NCI-H526 (cell line): ENCODE data around the gene PLEKHG4B.
"Not testable (repeated sequence)": the region's sequence is repeated elsewhere in the genome, so short reads cannot be mapped to it uniquely, and the experiment has no call there.

Experiments
- DNase-seq, 2 experiments: peaks; one replicate each; lab custom pipeline; 2025; lab: John Stamatoyannopoulos, UW

Gene PLEKHG4B

GRCh38 chr5:199950-200645 lies 108.1 kb downstream of the PLEKHG4B start:
- DNase-seq = no peak

GRCh38 chr5:200985-201384 lies 109.0 kb downstream of the PLEKHG4B start:
- peak; percentile 22 to 39 for DNase-seq

- DNase-seq = peak in 1 of 2 experiments; percentile 56
Observed at GRCh38 chr5:201672-202071, 109.7 kb downstream of the PLEKHG4B start.

GRCh38 chr5:203246-203930 lies 111.4 kb downstream of the PLEKHG4B start:
- DNase-seq = no peak

DNA sequence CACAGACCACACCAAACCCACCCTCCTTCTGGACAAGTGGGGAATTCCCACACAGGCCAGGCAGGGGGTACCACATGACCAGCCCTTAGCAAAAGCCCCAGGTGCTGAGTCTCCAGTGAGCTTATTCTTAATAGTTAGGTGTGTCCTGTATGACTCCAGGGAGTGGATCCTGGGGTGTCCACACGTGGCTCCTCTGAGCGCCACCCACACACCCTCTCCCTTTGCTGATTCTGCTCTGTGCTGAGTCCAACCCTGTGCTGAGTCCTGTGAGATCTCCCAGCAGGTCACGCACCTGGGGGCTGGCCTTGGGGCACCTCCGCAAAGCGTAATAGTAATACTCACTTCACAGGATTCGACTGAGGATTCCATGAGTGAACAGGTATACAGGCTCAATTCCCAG lies 112.0 kb downstream of the PLEKHG4B start:
- no peak for DNase-seq

GRCh38 chr5:204462-204861 lies 112.5 kb downstream of the PLEKHG4B start:
- no peak for DNase-seq

DNA sequence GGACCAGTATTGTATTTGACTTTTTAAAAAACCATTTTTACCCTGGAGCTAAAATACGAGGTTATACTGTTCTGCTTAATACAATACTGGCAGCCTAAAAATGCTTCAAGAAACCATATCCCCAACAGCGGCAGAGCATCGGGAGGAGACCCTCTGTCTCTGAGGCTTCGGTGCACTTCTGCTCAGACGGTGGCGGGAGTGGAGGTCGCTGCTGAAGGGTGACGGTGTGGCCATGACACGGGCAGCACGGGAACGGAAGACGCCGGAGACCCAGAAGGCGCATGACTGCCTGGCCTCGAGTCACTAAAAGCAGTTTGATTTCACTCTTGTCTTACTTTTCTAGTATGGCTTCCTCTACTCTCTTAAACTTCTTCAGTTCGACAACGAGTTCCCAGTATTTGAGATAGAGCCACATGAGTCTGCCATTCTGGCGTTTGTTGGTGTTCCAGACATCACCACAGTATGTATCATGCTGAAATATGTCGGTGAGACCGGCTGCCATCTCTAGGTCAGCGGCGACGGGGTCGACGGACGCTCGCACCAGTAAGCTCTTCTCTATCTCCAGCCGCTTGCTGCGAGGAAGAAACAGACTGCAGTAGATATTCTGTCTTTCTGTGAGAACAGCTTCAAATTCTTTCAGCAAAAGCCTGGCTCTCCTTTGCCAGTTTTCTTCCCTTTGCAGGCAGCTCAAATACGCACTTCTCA lies 113.2 kb downstream of the PLEKHG4B start:
- DNase-seq = no peak

- DNase-seq = no peak
Observed at GRCh38 chr5:206406-206805, 114.4 kb downstream of the PLEKHG4B start.

DNA sequence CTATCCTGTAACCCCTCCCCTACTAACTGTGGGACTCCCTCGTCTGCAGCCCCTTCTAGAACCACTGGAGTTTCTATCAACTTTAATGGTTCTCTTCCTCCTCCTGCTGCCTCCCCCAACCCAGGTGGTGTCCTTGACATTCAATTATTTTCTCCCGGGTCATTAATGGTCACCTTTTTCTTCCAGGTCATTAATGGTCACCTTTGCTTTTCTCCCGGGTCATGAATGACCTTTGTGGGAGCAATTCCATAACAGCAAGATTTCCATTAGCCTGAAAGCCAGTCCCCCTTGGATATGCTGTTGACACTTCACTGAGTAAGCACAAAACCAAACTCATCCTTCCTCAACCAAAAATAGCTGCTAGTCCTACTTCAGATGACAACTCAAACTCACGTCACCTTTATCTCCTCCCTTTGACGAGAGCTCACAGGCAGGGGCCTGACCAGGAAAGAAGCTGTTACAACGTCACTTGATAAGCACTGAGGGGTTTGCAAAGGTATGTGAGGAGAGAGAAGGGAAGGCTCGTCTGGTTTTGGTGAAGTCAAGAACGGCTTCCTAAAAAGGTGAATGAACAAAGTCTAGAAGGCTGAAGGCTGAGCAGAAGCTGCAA lies 115.1 kb downstream of the PLEKHG4B start:
- no peak for DNase-seq

DNA sequence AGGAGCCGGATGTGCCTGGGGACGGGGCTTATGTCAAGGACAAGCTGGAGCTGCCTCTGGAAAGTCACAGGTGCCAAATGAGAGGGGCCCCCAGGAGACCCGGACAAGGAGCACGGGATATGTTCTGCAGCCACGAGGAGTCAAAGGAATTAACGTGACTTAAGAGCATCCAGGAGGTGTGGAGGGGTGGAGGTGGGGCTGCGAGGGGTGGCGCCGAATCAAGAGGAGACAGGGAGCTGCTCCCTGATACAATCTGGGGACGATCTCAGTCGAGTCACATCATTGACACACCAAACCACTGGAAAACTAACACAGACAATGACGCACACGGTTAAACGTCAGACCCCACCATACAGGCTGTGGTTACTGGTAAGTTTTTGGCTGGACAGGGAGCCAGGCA lies 115.6 kb downstream of the PLEKHG4B start:
- DNase-seq = no peak

DNA sequence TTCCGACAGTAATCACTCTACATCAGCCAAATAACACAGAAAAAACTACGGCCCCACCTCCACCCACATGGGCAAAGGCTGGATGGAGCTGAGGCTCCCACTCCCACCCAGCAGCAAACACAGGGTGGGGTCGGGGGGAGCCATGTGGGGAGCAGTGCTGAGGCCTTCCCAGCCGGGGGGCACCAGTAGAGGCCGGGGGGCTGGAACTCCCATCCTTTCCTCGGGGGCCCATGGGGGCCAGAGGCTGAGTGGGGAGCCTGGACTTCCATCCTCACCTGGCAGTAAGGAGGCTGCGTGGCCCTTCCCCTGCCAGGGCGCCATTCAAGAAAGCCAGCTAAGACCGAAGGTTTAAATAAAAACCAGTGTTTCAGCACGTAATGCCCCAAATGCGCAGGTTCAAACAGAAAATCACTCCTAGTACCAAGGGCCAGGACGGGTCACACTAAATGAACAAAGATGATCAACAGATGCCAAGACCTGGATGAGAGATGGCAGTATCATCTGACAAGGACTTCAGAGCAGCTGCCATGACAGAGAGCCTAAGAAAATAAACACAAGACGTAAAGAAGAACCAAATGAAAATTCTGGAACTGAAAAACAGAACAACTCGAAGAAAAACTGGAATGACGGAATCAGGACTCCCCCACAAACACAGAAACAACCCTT lies 116.6 kb downstream of the PLEKHG4B start:
- DNase-seq = no peak

GRCh38 chr5:213803-214395 lies 121.9 kb downstream of the PLEKHG4B start:
- no peak for DNase-seq

GRCh38 chr5:215256-215655 lies 123.3 kb downstream of the PLEKHG4B start:
- DNase-seq = not testable (repeated sequence)

DNA sequence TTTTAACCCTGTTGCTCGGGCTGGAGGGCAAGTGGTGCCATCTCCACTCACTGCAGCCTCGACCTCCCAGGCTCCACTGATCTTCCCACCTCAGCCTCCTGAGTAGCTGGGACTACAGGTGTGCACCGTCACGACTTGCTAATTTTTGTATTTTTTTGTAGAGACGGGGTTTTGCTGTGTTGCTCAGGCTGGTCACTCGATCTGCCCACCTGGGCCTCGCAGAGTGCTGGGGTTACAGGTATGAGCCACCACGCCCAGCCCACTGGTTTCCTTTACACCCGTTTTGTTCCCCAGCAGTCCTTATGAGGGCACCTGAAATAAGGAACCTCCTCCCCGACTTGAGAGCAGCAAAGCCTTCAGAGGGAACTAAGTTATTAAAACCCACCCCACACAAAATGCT lies 124.1 kb downstream of the PLEKHG4B start:
- not testable (repeated sequence) for DNase-seq

DNA sequence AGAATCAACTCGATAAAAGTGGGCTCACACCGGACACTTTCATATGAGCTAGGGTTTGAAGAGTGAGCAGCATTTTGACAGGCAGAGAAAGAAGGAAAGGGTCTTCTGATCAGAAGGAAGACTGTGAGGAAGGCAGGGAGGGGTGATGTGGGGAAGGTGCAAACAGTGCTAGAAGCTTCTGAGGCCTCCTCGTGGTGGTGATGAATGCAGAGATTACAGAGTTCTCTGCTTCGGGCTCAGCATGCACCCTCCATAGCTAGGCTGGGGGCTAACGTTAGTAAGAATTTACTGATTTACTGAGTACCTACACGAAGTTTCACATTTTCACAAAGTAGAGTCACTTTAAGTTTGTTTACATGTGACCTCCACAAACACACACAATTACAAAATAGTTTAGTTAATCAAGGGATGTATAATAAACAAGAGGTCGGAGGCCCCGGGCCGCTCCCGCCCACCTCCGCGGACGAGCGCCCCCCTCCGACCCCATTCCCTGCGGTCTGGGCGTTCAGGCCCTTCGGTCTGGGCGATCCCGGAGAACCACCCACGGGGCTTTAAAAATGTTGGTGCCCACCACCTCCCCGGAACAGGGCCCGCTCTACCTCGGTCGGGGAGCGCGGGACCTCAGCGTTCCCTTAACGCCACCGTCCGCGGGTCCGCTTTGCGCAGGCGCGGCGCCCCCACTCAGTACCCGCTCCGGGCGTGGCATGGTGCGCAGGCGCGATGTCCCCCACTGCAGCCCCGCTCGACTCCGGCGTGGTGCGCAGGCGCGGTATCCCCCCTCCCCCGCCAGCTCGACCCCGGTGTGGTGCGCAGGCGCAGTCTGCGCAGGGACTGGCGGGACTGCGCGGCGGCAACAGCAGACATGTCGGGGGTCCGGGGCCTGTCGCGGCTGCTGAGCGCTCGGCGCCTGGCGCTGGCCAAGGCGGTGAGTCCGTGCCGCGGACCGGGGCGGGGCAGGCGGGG lies 125.8 kb downstream of the PLEKHG4B start, which contains the start of the genes CCDC127 and SDHA:
Gene CCDC127 (minus strand): TSS at position 660 of the 963 bp plus-strand sequence. CDS start 1,304 bp downstream, outside the sequence.
Gene SDHA (plus strand): TSS at position 827 of the 963 bp plus-strand sequence. CDS start 36 bp downstream, at position 863.
- peak; percentile 79 to 98 for DNase-seq

- DNase-seq = peak in 1 of 2 experiments; percentile 64
Observed at GRCh38 chr5:218457-219291, 126.7 kb downstream of the PLEKHG4B start.

DNA sequence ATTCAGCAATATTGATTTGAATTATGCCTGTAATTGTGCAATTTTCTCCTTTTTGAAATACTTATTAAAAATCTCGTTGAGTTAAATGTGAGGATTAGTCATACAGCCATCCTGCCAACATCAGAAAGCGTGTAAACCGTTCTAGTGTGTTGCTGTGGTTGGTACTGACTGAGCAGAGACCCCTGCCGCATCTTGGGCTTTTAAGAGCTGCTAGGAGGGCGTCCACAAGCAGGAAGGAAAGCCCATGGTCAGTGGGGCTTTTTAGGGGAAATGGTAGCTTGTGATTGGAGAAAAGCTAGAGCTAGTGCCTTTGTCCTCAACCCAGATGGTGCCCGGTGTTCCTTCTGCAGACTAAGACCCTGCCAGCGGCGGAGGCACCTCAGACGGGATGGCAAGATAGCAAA lies 127.5 kb downstream of the PLEKHG4B start:
- DNase-seq = peak in 1 of 2 experiments; percentile 35

DNA sequence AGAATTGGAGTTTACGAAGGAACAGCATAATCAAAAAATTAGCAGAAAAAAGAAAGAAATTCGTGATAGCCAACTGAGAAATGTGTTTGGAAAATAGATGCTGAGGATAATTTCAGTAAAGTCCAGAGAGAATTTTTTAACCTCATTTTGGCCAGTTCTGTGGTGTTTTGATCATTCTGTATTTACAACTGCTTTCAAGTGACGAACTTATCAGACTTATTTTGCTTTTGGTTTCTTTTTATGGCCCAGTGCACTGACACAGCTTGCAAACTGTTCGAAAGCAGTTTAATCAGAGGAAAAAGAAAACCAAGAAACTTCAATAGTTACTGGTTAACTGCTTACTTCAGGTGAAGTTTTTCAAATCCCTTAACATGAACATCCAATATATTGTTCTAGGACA lies 128.0 kb downstream of the PLEKHG4B start:
- DNase-seq = no peak
